ENCODE measurements around the gene CCDC87.
"Not testable (repeated sequence)": the region's sequence is repeated elsewhere in the genome, so short reads cannot be mapped to it uniquely, and the experiment has no call there.

The CCDC87 gene

DNA sequence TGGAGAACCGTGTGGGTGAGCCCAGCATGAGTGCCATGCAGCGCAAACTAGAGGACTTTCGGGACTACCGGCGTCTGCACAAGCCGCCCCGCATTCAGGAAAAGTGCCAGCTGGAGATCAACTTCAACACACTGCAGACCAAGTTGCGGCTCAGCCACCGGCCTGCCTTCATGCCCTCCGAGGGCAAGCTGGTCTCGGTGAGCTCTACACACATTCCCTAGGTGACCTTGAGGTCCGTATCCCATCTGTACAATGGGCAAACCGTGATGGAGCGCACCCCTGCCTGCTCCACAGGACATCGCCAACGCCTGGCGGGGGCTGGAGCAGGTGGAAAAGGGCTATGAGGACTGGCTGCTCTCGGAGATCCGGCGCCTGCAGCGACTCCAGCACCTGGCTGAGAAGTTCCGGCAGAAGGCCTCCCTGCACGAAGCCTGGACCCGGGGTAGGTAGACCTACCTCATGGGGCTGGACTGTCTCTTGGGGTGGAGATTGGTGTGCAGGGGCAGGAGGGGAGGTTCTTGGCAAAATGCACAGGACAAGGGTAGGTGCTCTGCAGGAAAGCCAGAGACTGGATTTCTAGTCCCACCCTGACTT, 35.0 kb downstream of the CCDC87 start:
- in situ Hi-C loops (cut with HindIII; ENCODE audit: low sequenced_read_pairs): no loop called here

DNA sequence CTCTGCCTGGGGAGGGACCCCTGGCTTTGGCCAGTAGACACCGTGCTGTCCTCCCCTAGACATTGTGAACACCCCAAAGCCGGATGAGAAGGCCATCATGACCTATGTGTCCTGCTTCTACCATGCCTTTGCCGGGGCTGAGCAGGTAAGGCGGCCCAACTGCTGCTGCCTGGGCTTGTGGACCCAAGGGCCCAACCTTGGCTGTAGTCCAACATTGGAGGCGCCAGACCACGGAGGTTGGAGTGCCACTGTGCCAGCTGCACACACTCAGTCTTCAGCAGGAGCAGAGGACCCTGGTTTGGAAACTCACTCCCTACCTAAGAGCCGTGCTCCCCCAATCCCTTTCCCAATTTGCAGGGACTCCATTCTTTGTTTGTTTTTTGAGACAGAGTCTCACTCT, 36.8 kb downstream of the CCDC87 start:
- in situ Hi-C loops (cut with HindIII; ENCODE audit: low sequenced_read_pairs): no loop called here

DNA sequence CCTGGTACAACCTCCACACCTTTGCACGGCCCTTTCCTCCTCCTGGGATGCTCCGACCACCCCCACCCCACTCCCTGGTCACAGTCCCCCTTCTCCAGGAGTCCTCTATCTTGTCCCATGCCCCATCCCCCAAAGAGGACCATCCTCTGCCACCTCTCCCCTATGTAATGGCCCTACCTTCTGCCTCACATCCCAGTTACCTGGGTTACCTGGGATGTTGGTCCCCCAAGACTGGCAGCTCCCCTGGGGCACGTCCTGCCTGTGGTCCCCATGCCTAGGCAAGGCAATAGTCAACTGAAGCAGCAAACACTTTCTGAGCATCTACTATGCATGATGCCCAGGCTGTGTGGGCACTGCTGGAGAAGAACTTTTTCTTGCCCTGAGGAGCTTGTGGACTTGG, 37.4 kb downstream of the CCDC87 start:
- in situ Hi-C loops (cut with HindIII; ENCODE audit: low sequenced_read_pairs): no loop called here

- in situ Hi-C loops (cut with HindIII; ENCODE audit: low sequenced_read_pairs): no loop called here
Measured at GRCh38 chr11:66554602-66555001, 38.3 kb downstream of the CCDC87 start.

- in situ Hi-C loops (cut with HindIII; ENCODE audit: low sequenced_read_pairs): no loop called here
Measured at GRCh38 chr11:66550887-66551286, 42.0 kb downstream of the CCDC87 start.

GRCh38 chr11:66549696-66550095, 43.2 kb downstream of the CCDC87 start:
- in situ Hi-C loops (cut with HindIII; ENCODE audit: low sequenced_read_pairs): no loop called here

- in situ Hi-C loops (cut with HindIII; ENCODE audit: low sequenced_read_pairs): no loop called here
Measured at GRCh38 chr11:66548774-66549630, 43.9 kb downstream of the CCDC87 start.

GRCh38 chr11:66548041-66548440, 44.8 kb downstream of the CCDC87 start:
- in situ Hi-C loops (cut with HindIII; ENCODE audit: low sequenced_read_pairs): no loop called here

- in situ Hi-C loops (cut with HindIII; ENCODE audit: low sequenced_read_pairs): no loop called here
Measured at GRCh38 chr11:66547662-66548009, 45.2 kb downstream of the CCDC87 start.

DNA sequence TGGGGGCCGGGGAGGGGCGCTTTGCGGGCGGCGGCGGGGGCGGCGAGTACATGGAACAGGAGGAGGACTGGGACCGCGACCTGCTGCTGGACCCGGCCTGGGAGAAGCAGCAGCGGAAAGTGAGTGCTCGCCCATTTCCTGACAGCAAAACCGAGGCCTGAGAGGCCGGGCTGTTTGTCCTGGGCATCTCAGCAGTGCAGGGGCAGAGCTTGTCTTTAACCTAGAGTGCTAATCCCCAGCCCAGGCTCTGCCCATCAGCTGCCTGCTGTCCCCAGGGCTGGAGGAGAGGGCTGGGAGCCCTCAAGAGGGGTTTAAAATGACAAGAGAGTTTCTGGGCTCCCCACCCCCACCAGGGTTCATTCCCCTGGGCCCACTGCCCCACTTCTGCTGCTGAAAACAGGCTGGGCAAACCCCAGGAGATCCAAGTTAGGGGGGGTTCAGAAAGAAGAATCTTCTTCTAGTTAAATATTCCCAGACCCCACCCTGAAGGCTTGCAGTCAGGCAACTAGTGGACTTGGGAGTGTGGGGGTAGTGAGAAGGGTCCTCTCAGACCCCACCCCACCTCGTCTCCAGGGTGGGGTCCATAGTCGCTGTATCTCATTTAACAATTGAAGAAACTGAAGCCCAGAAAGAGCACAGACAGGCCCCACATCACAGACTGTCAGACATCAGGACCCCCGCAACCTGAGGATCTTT, 45.7 kb downstream of the CCDC87 start:
- in situ Hi-C loops (cut with HindIII; ENCODE audit: low sequenced_read_pairs): no loop called here

- in situ Hi-C loops (cut with HindIII; ENCODE audit: low sequenced_read_pairs): no loop called here
Measured at GRCh38 chr11:66546368-66546965, 46.4 kb downstream of the CCDC87 start, which contains the start of gene ACTN3. Gene ACTN3, plus strand, starts transcription at chr11:66546903. Its CDS starts 35 bp downstream, at chr11:66546938.

GRCh38 chr11:66545701-66546367, 47.0 kb downstream of the CCDC87 start, which contains the start of gene ZDHHC24:
Gene ZDHHC24, minus strand, starts transcription at chr11:66546048. Its CDS starts 45 bp downstream, at chr11:66546003.
- in situ Hi-C loops (cut with HindIII; ENCODE audit: low sequenced_read_pairs): no loop called here

DNA sequence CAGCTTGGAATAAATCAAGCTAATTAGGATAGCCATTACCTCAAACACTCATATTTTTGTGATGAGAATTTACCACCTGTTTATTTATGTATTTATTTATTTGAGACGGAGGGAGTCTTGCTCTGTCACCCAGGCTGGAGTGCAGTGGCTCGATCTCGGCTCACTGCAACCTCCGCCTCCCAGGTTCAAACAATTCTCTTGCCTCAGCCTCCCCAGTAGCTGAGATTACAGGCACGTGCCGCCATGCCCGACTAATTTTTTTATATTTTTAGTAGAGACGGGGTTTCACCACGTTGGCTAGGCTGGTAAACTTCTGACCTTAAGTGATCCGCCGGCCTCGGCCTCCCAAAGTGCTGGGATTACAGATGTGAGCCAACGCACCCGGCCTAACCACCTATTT, 47.9 kb downstream of the CCDC87 start:
- in situ Hi-C loops (cut with HindIII; ENCODE audit: low sequenced_read_pairs): not testable (repeated sequence)

DNA sequence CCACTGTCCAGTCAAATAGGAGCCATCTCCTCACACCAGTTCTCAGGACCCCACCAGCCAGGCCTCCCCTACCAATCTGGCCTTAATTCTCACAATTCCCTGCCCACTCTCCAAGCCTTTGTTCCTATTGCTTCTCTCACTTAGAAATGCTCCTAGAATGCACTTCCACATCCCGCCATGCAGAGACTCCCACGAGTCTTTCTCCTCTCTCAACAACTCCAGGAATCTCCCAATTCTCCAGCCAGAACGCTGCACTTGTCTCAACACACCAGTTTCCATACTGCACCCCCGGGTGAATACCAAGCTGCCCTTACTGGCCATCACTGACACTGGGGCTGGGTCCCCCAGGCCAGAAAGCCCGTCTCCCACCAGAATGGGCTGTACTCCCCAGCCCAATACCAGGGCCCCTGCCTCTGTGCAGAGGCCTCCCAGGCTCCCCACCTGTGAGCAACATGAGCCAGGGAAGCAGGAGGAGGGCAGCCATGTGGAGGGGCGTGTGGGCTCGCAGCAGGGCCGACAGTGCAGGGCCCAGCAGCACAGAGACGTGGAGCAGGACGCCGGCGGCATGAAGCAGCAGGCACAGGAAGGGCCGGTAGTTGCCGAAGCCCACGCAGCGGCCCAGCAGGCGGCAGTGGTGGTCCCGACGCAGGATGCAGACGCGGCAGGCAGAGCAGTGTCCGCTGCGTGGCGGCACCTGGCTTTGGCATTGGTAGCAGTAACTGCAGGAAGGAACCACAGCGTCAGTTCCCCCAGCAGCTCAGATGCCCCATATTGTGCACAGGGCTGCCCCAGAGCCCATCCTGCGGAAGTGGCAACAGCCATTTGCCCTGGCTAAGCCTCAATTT, 49.4 kb downstream of the CCDC87 start:
- in situ Hi-C loops (cut with HindIII; ENCODE audit: low sequenced_read_pairs): no loop called here

GRCh38 chr11:66542362-66542761, 50.5 kb downstream of the CCDC87 start:
- in situ Hi-C loops (cut with HindIII; ENCODE audit: low sequenced_read_pairs): no loop called here

- in situ Hi-C loops (cut with HindIII; ENCODE audit: low sequenced_read_pairs): no loop called here
Measured at GRCh38 chr11:66541892-66542291, 51.0 kb downstream of the CCDC87 start.

- in situ Hi-C loops (cut with HindIII; ENCODE audit: low sequenced_read_pairs): not testable (repeated sequence)
Measured at GRCh38 chr11:66540598-66540997, 52.3 kb downstream of the CCDC87 start.
